ENCODE data around the gene ANKH. TPM values are rescaled to one million over a fixed set of nuclear protein-coding genes. Genes with fewer than 3 reads are reported as not detected.

ANKH gene
- total RNA-seq, 1 experiment from 2014 or later: 65.2 TPM

GRCh38 chr5:14667290-14667689 lies 204.3 kb downstream of the ANKH start:
- ChIA-PET RAD21 (ENCODE audit: low non-redundant PET in 1 of 2, low total read pairs in 2 of 2, uncharacterized antibody in 2 of 2, unreplicated experiment in 2 of 2) (no interaction called here), CTCF (interaction anchor here (1.2 kb wide), 1 partner anchor 19 kb away, joined by 3 read pairs; no protein-coding TSS in a partner anchor), POLR2A (no interaction called here)
- no peak overlapping the region for H3K4me2 ChIP-seq (ENCODE audit: low read length)
- no peak overlapping the region for H3K9ac ChIP-seq (ENCODE audit: low read length)
- intact Hi-C loops (cut with micrococcal nuclease): no loop called here
- H4K20me1 ChIP-seq (ENCODE audit: insufficient read depth): no peaks in the 10 kb centered on the region
- BruUV-seq (replicated peaks): no TSS peak
- TF ChIP-seq POLR2A (IDR thresholded peaks at IDR 0.05; ENCODE audit: borderline replicate concordance, extremely low read depth, insufficient read depth, insufficient read length): no peak
- TF ChIP-seq FOSL1 (IDR thresholded peaks at IDR 0.05; ENCODE audit: low read depth): no peak
- TF ChIP-seq SP1 (IDR thresholded peaks at IDR 0.05; ENCODE audit: low read depth): no peak
- TF ChIP-seq MAX (IDR thresholded peaks at IDR 0.05): no peak
- TF ChIP-seq EGR1 (IDR thresholded peaks at IDR 0.05; ENCODE audit: low read depth): no peak
- TF ChIP-seq ELF1 (IDR thresholded peaks at IDR 0.05; ENCODE audit: borderline replicate concordance, low read depth): no peak
- no peak for TF ChIP-seq POLR2AphosphoS5 (IDR thresholded peaks at IDR 0.05; ENCODE audit: low read depth, low read length)
- no peak for TF ChIP-seq TCF7L2 (IDR thresholded peaks at IDR 0.05; ENCODE audit: borderline replicate concordance, extremely low read depth, insufficient read depth, insufficient read length)
- no peak for TF ChIP-seq ZFX (IDR thresholded peaks at IDR 0.05)
- TF ChIP-seq SRF (IDR thresholded peaks at IDR 0.05; ENCODE audit: low read depth): no peak
- H3K4me3 ChIP-seq (replicated peaks in 1 of 2; ENCODE audit: low read depth in 1 of 2, low read length in 2 of 2): no peak overlapping the region
- H3K27ac ChIP-seq (ENCODE audit: low read depth, low read length): no peak overlapping the region
- H3K9me3 ChIP-seq (ENCODE audit: control insufficient read depth in 1 of 2, insufficient read depth in 1 of 2, low read depth in 1 of 2, low read length in 2 of 2): no peaks in the 10 kb centered on the region
- H3K36me3 ChIP-seq (ENCODE audit: control insufficient read depth in 1 of 2, insufficient read depth in 2 of 2, low read length in 2 of 2): no peaks in the 10 kb centered on the region; a peak in 1 of 4 replicates
- H3K79me2 ChIP-seq (ENCODE audit: insufficient read depth, low read length): peaks cover 75% of the 10 kb centered on the region
- no peak for ATAC-seq
- DNase-seq (ENCODE audit: low read depth, low spot score): no peak
- no peak overlapping the region for H2AFZ ChIP-seq (ENCODE audit: low read depth, low read length, poor library complexity, severe bottlenecking)
- peaks cover 12 to 25% of the 10 kb centered on the region in 2 experiments; a peak in 3 of 4 replicates for H3K4me1 ChIP-seq (ENCODE audit: control insufficient read depth in 1 of 2, insufficient read depth in 2 of 2, low read length in 2 of 2)
- H3K9me2 ChIP-seq (ENCODE audit: insufficient read depth): no peaks in the 10 kb centered on the region
- H3K27me3 ChIP-seq (ENCODE audit: insufficient read depth, low read length): no peaks in the 10 kb centered on the region

- Histone ChIP-seq H3K4me1 (ENCODE audit: control insufficient read depth in 1 of 2, insufficient read depth in 2 of 2, low read length in 2 of 2) (peaks cover 12 to 25% of the 10 kb centered on the region in 2 experiments; a peak in 3 of 4 replicates), H3K9ac (ENCODE audit: low read length) (no peak overlapping the region), H3K36me3 (ENCODE audit: control insufficient read depth in 1 of 2, insufficient read depth in 2 of 2, low read length in 2 of 2) (no peaks in the 10 kb centered on the region; a peak in 1 of 4 replicates), H2AFZ (ENCODE audit: low read depth, low read length, poor library complexity, severe bottlenecking) (no peak overlapping the region), H3K9me3 (ENCODE audit: control insufficient read depth in 1 of 2, insufficient read depth in 1 of 2, low read depth in 1 of 2, low read length in 2 of 2) (no peaks in the 10 kb centered on the region), H4K20me1 (ENCODE audit: insufficient read depth) (no peaks in the 10 kb centered on the region), H3K9me2 (ENCODE audit: insufficient read depth) (no peaks in the 10 kb centered on the region), H3K4me3 (replicated peaks in 1 of 2; ENCODE audit: low read depth in 1 of 2, low read length in 2 of 2) (no peak overlapping the region), H3K4me2 (ENCODE audit: low read length) (peak overlapping the region; percentile 85), H3K27ac (ENCODE audit: low read depth, low read length) (no peak overlapping the region), H3K79me2 (ENCODE audit: insufficient read depth, low read length) (peaks cover 65% of the 10 kb centered on the region), H3K27me3 (ENCODE audit: insufficient read depth, low read length) (no peaks in the 10 kb centered on the region)
- no peak for ATAC-seq
- ChIA-PET RAD21 (ENCODE audit: low non-redundant PET in 1 of 2, low total read pairs in 2 of 2, uncharacterized antibody in 2 of 2, unreplicated experiment in 2 of 2) (no interaction called here), POLR2A (no interaction called here), CTCF (interaction anchor here (1.2 kb wide), 1 partner anchor 18 kb away, joined by 3 read pairs; no protein-coding TSS in a partner anchor)
- BruUV-seq (replicated peaks): no TSS peak
- DNase-seq (ENCODE audit: low read depth, low spot score): no peak
- intact Hi-C loops (cut with micrococcal nuclease): no loop called here
- no peak for TF ChIP-seq JUND (IDR thresholded peaks at IDR 0.05)
- no peak for TF ChIP-seq TCF7L2 (IDR thresholded peaks at IDR 0.05; ENCODE audit: borderline replicate concordance, extremely low read depth, insufficient read depth, insufficient read length)
- no peak for TF ChIP-seq REST (IDR thresholded peaks at IDR 0.05; ENCODE audit: low read depth)
- no peak for TF ChIP-seq YY1 (IDR thresholded peaks at IDR 0.05; ENCODE audit: extremely low read depth, insufficient replicate concordance, low read depth, low read length)
- no peak for TF ChIP-seq POLR2A (IDR thresholded peaks at IDR 0.05; ENCODE audit: borderline replicate concordance, extremely low read depth, insufficient read depth, insufficient read length)
- no peak for TF ChIP-seq CTCF (IDR thresholded peaks at IDR 0.05 in 2 of 3, conservative IDR thresholded peaks at IDR 0.05 in 1 of 3; ENCODE audit: borderline replicate concordance in 1 of 3, insufficient read depth in 1 of 3, low read depth in 2 of 3, low read length in 2 of 3)
- TF ChIP-seq ZFX (IDR thresholded peaks at IDR 0.05): no peak
- no peak for TF ChIP-seq ELF1 (IDR thresholded peaks at IDR 0.05; ENCODE audit: borderline replicate concordance, low read depth)
- no peak for TF ChIP-seq FOSL1 (IDR thresholded peaks at IDR 0.05; ENCODE audit: low read depth)
- no peak for TF ChIP-seq MAX (IDR thresholded peaks at IDR 0.05)
- no peak for TF ChIP-seq RAD21 (IDR thresholded peaks at IDR 0.05; ENCODE audit: low read depth)
Measured at GRCh38 chr5:14666357-14666756, 205.2 kb downstream of the ANKH start.
